Measurements from ENCODE around the gene HS1BP3.
A peak's percentile ranks its signal among the peaks of the same experiment; 100 is the strongest.

Gene HS1BP3

GRCh38 chr2:20648206-20648605 lies 2.7 kb downstream of the HS1BP3 start:
- DNase-seq (ENCODE audit: low read depth in 4 of 4, low spot score in 1 of 4): no peak

DNA sequence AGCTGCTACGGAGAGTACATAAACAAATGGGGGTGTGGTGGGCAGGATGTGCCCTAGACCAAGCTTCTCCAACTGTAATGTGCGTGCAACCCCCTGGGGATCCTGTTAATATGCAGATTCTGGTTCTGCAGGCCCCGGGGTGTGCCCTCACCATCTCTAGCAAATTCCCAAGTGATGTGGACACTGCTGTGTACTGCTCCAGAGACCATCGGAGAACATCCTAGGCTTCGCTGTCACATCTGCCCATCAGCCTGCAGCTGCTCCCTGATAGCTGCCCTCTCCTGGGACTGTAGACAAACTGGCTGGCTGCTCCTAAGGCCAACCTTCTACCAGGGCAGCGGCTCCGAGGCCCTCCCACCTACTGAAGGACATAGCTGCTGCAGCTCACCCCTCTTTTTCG lies 3.2 kb downstream of the HS1BP3 start:
- DNase-seq (ENCODE audit: low read depth in 4 of 4, low spot score in 1 of 4): no peak

- no peak for DNase-seq (ENCODE audit: low read depth in 4 of 4, low spot score in 1 of 4)
Measured at GRCh38 chr2:20647211-20647610, 3.7 kb downstream of the HS1BP3 start.

GRCh38 chr2:20646446-20646845 lies 4.5 kb downstream of the HS1BP3 start:
- DNase-seq (ENCODE audit: low read depth in 4 of 4, low spot score in 1 of 4): no peak

- no peak for DNase-seq (ENCODE audit: low read depth in 4 of 4, low spot score in 1 of 4)
Measured at GRCh38 chr2:20645761-20646160, 5.1 kb downstream of the HS1BP3 start.

DNA sequence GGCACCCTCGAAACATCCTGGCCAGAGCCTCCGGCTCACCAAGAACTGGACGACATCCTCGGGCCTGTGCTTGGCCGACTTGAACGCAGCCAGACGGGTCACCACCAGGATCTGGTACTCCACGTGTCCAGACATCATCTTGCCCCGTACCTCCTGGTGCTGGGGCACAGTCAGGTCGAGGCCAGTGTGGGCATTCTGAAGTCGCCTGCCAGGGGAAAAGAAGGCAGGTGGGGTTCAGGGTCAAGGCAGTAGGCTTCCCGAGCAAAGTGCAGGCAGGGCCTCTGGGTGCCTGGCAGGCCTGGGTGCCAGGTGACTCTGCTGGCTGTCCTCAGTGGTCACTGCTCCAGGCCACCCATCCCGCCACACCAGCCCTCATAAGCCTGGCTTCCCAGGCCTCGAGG lies 5.6 kb downstream of the HS1BP3 start:
- DNase-seq (ENCODE audit: low read depth in 4 of 4, low spot score in 1 of 4): no peak

DNA sequence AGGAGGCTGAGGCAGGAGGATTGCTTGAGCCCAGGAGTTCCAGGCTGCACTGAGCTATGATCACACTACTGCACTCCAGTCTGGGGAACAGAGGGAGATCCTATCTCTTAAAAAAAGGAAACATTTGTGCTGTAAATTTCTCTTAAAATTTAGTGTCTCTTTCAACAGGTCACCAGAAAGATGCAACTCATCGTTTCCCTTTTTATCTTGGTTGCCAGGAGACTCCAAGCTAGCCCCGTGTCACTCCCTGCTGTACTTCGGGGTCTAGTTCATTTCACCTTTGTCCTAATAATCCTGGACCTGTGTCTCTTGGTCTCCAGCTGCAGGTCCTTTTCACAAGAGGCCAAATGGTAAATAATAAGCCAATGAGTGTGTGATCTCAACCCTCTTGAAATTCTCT lies 7.1 kb downstream of the HS1BP3 start:
- DNase-seq (ENCODE audit: low read depth in 4 of 4, low spot score in 1 of 4): no peak

DNA sequence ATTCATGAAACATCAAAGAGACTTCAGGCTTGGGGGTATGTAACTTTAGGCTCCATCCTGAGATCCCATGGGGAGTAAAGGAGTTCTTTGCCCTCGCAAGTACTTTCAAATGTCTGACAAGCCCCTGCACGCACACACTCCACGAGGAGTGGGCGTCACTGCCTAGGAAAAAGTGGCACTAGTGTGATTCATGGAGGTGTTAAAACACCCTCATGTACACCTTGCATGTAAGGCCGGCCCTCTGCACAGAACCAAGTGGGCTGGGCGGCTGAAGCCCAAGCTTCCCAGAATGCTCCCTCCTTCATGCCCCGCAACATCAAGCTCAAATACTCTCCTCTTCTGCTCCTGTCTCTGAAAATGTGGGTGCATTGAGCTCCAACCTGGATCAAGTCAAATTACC lies 7.8 kb downstream of the HS1BP3 start:
- no peak for DNase-seq (ENCODE audit: low read depth in 4 of 4, low spot score in 1 of 4)

DNA sequence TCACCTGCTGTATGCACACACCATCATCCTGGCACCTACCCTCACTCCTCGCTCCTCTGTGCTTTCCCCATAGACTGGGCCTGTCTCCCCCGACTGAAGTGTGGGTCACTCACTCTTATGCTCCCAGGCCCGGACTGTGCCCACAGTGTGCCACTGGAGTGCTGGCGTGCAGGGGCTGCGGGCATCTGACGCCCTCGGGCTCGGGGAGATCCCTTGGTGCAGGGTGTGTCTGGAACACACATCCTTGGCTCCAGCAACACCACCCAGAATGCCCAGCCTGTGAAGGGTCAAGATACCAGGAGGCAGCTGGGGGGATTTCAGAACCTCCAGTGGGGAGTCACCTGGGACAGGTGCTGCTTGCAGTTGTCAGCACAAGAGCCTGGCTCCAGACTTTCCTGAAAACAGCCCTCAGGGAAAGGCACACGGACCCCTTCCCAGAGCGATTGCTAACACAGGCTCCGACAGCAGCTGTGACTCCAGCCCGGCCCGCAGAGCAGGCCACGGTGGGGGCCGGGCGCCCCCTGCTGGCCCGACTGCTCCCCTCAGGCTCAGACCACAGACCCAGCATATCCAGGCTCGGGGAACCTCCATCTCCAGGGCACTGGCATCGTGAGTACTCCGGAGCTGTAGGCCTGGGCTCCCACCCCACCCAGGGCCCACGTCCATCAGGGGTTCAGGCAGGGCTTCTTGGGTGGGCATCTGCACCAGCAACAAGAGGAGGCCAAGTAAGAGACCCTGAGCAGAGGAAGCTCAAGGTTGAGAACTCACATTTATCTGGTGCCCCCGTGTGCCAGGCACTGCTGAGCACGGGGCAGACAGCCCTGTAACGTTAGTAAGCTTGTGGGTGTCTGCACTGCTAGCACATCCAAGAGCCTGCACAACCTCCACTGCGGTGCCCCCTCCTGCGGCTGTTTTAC lies 8.6 kb downstream of the HS1BP3 start:
- peak; percentile 42 to 67 (median 60) for DNase-seq (ENCODE audit: low read depth in 4 of 4, low spot score in 1 of 4)

DNA sequence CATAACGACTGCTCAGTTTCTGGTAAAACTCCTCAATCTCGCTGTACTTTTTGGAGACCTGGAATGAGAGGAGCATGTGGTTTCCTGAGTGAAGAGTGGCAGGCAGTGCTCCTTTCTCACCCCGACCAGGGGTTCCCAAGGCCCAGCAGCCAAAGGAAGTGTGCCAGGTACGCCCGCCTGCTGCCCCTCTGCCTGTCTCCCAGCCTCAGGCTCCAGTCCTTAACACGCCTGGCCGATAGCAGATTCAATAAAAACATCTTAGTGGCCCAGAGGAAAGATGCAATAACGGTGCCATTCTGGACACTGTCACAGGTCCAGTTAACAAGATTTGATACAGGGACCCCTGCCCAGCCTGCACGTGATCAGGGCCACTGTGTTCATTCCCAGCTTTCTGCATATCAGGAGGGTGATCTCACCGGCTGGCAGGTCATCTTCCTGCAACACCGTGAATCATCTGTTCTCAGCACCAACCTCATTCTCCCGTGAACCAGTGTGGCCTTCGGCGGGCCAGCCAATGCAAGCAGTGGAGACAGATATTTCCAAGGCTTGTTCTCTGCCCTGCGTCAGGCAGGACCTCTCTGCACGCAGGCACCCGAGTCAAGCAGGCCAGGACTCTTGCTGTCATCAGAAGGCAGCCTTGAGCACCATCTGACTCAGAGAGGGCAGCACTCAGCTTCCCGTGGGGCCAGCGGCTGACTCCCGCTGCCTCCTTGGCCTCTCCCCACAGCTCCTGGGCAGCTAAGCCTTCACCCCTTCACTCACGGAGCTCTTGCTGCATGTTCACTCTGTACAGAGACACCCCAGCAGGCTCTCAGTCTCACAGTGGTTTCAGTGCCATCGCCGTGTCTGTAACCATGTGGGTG lies 9.5 kb downstream of the HS1BP3 start:
- DNase-seq (ENCODE audit: low read depth in 4 of 4, low spot score in 1 of 4): no peak

GRCh38 chr2:20640411-20641122 lies 10.3 kb downstream of the HS1BP3 start:
- no peak for DNase-seq (ENCODE audit: low read depth in 4 of 4, low spot score in 1 of 4)

- DNase-seq (ENCODE audit: low read depth in 4 of 4, low spot score in 1 of 4): no peak
Measured at GRCh38 chr2:20638646-20639430, 12.1 kb downstream of the HS1BP3 start.

DNA sequence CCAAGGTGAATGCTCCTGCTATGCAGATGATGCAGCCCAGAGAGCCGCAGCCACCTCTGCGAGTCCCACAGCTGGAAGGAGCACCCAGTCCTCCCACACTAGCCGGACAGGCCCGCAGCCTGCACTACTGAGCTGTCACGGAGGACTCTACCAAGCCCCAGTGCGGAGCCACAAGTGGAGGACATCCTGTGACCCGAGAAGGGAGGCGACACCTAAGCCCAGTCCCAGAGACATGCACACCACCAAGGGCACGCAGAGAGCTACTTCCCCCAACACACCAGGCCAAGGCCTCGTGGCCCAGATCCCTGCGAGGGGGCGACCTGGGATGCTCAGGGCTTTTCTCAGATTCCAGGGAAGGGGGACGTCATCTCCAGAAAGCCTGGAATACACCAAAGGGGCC lies 12.9 kb downstream of the HS1BP3 start:
- no peak for DNase-seq (ENCODE audit: low read depth in 4 of 4, low spot score in 1 of 4)

GRCh38 chr2:20637147-20637546 lies 13.8 kb downstream of the HS1BP3 start:
- DNase-seq (ENCODE audit: low read depth in 4 of 4, low spot score in 1 of 4): no peak

GRCh38 chr2:20635675-20636584 lies 15.0 kb downstream of the HS1BP3 start:
- peak in 3 of 4 experiments; percentile 9 to 28 (median 11) for DNase-seq (ENCODE audit: low read depth in 4 of 4, low spot score in 1 of 4)

- DNase-seq (ENCODE audit: low read depth in 4 of 4, low spot score in 1 of 4): no peak
Measured at GRCh38 chr2:20635113-20635510, 15.8 kb downstream of the HS1BP3 start.

DNA sequence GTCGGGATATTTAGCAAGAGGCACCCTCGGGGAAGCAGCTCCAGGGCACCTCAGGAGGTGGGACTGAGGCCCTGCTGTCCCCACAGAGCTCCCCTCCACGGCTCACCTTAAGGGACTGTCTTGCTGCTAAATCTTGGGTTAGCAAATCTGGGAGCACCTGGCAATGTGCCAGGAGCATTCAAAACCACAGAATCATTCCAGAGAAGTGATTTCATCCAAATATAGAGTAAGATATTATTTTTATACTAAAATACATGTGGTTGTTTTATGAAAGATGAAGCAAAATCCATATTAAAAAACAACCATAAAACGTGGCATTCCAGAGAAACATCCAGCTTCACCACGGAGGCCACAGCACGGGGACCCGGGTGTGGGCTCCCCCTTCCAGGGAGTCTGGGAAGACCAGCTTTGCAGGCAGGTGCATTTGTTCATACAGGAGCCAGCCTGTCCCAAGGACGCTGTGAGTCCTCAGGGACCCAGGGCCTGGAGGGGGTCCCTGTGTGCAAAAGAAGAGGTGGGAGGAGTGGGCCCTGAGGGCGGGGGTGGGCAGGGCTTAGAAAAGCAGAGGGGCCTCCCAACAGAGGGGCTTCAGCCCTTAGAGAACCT lies 16.3 kb downstream of the HS1BP3 start:
- no peak for DNase-seq (ENCODE audit: low read depth in 4 of 4, low spot score in 1 of 4)

GRCh38 chr2:20633794-20634506 lies 16.9 kb downstream of the HS1BP3 start:
- DNase-seq (ENCODE audit: low read depth in 4 of 4, low spot score in 1 of 4): no peak

GRCh38 chr2:20633001-20633400 lies 17.9 kb downstream of the HS1BP3 start:
- DNase-seq (ENCODE audit: low read depth in 4 of 4, low spot score in 1 of 4): no peak
